Glutamatergic neuron (in vitro differentiated cells): ENCODE measurements around the gene WSB2. TPM values are rescaled to one million over a fixed set of nuclear protein-coding genes. Genes with fewer than 3 reads are reported as not detected.

ENCODE experiments used
- DNase-seq: peaks from one replicate; pipeline ENCODE4 v3.0.0; 2022
- H3K27ac Mint-ChIP-seq: one replicate; pipeline ENCODE4 v1.8.0; 2020; ENCODE audit warnings: mild to moderate bottlenecking, mixed read lengths, inconsistent platforms; ENCODE audit not compliant: unreplicated experiment
- H3K27me3 Mint-ChIP-seq: one replicate; pipeline ENCODE4 v1.8.0; 2020; ENCODE audit warnings: mild to moderate bottlenecking, moderate library complexity, mixed read lengths, inconsistent platforms; ENCODE audit not compliant: unreplicated experiment
- H3K36me3 Mint-ChIP-seq: one replicate; pipeline ENCODE4 v1.8.0; 2020; ENCODE audit warnings: mild to moderate bottlenecking, mixed read lengths, inconsistent platforms; ENCODE audit not compliant: unreplicated experiment
- H3K4me1 Mint-ChIP-seq: one replicate; pipeline ENCODE4 v1.8.0; 2020; ENCODE audit warnings: mild to moderate bottlenecking, low read depth, mixed read lengths, inconsistent platforms; ENCODE audit not compliant: unreplicated experiment
- H3K4me3 Mint-ChIP-seq: one replicate; pipeline ENCODE4 v1.8.0; 2020; ENCODE audit warnings: mild to moderate bottlenecking, mixed read lengths, inconsistent platforms; ENCODE audit not compliant: unreplicated experiment
- H3K9me3 Mint-ChIP-seq: one replicate; pipeline ENCODE4 v1.8.0; 2020; ENCODE audit warnings: mild to moderate bottlenecking, moderate library complexity, mixed read lengths, inconsistent platforms; ENCODE audit not compliant: unreplicated experiment
- total RNA-seq: library from RNA; stranded (reverse); fragmentation: NEBNext Ultra II Directional; extraction: Animal tissue kit (Norgen Biotek cat#: 25700); gene quantifications from one replicate; pipeline ENCODE4 v1.2.1, GENCODE V29; 2021; ENCODE audit not compliant: unreplicated experiment
- TF ChIP-seq, protein P1 (sequence below): fragments of 200-600 bp; sonication (generic); IDR thresholded peaks from one replicate; pipeline ENCODE4 v1.5.0; 2021; ENCODE audit not compliant: partially characterized antibody, unreplicated experiment

Gene WSB2
- total RNA-seq, 1 donor from 2014 or later, result 76.4 TPM

DNA sequence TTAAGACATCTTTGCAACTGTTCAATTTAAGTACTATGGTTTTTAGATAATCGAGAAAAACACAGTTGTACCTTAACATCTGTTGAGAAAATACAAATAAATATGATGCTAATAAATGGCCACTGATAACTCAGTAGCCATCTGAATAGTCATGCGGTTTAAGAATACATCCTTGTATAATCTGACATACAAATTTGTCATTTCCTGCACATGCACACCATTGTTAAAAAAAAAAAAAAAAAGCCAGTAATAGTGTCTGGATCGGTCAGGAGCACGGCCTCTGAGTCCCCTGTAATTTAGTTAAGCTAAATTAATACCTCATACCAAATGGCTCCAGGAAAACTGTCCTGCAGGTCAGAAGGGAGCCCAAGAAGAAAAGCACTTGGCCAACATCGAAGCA, 27.7 kb downstream of the WSB2 start:
- no peaks in the 10 kb centered on the region for H3K4me1 Mint-ChIP-seq
- H3K9me3 Mint-ChIP-seq, result no peaks in the 10 kb centered on the region
- no peak for DNase-seq
- no peak overlapping the region for H3K4me3 Mint-ChIP-seq
- H3K36me3 Mint-ChIP-seq, result no peaks in the 10 kb centered on the region
- TF ChIP-seq, protein P1, sequence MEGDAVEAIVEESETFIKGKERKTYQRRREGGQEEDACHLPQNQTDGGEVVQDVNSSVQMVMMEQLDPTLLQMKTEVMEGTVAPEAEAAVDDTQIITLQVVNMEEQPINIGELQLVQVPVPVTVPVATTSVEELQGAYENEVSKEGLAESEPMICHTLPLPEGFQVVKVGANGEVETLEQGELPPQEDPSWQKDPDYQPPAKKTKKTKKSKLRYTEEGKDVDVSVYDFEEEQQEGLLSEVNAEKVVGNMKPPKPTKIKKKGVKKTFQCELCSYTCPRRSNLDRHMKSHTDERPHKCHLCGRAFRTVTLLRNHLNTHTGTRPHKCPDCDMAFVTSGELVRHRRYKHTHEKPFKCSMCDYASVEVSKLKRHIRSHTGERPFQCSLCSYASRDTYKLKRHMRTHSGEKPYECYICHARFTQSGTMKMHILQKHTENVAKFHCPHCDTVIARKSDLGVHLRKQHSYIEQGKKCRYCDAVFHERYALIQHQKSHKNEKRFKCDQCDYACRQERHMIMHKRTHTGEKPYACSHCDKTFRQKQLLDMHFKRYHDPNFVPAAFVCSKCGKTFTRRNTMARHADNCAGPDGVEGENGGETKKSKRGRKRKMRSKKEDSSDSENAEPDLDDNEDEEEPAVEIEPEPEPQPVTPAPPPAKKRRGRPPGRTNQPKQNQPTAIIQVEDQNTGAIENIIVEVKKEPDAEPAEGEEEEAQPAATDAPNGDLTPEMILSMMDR, result no peak
- no peak overlapping the region for H3K27ac Mint-ChIP-seq
- no peaks in the 10 kb centered on the region for H3K27me3 Mint-ChIP-seq

DNA sequence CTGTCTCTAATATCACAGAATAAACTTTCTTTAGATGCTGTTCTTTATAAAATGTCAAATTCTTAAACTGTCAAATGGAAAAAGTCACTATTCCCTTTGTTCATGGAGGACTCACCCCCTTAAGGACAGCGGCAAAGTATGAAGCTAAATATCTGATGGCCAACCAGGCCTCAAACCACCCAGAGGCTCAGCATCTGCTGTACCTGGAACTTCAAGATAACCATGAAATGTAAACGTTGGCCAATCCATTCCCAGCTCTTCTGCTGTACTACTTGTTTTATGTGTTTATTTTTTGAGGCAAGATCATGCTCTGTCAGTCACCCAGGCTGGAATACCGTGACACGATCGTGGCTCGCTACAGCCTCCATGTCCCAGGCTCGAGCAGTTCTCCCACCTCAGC, 28.8 kb downstream of the WSB2 start:
- Mint-ChIP-seq H3K27ac (no peak overlapping the region), H3K4me1 (no peaks in the 10 kb centered on the region), H3K4me3 (no peak overlapping the region), H3K27me3 (no peaks in the 10 kb centered on the region), H3K9me3 (no peaks in the 10 kb centered on the region), H3K36me3 (no peaks in the 10 kb centered on the region)
- DNase-seq, result no peak
- TF ChIP-seq, protein P1, result no peak

DNA sequence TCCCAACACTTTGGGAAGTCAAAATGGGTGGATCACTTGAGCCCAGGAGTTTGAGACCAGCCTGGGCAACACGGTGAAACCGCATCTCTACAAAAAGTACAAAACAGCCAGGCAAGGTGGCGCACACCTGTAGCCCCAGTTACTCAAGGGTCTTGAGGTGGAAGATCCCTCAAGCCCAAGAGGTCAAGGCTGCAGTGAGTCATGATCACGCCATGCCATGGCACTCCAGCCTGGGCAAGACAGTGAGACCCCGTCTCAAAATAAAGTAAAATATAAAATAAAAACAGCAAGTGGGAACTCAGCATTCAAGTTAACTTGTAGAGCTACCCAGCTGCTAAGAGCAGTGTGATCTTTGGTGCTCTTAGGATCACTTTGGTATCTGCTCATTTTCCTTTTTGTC, 31.8 kb downstream of the WSB2 start:
- Mint-ChIP-seq H3K9me3 (no peaks in the 10 kb centered on the region), H3K4me1 (no peaks in the 10 kb centered on the region), H3K27me3 (peaks cover 3% of the 10 kb centered on the region), H3K4me3 (no peak overlapping the region), H3K27ac (no peak overlapping the region), H3K36me3 (no peaks in the 10 kb centered on the region)
- TF ChIP-seq, protein P1, result no peak
- DNase-seq, result no peak

DNA sequence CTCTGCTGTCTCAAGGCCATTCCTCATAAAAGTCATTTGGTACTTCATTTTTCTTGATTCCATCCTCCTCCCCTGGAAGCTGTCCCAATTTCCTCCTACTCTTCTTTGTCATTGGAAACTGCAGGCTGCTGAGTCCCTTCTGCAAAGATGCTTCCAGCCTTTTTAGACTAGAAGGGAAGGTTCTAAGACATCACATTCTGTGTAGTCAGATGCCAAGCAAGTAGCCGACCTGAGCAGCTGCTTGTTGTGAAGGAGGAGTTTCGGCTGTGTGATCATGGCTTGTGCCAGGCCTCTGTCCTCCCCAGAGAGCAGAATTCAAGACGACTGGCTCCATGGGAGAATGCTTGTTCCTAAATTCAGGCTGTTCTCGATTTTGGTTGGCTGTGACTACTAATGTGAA, 35.8 kb downstream of the WSB2 start:
- Mint-ChIP-seq H3K27me3 (peaks cover 3% of the 10 kb centered on the region), H3K4me1 (no peaks in the 10 kb centered on the region), H3K27ac (no peak overlapping the region), H3K9me3 (no peaks in the 10 kb centered on the region), H3K36me3 (no peaks in the 10 kb centered on the region), H3K4me3 (no peak overlapping the region)
- TF ChIP-seq, protein P1, result no peak
- DNase-seq, result no peak

DNA sequence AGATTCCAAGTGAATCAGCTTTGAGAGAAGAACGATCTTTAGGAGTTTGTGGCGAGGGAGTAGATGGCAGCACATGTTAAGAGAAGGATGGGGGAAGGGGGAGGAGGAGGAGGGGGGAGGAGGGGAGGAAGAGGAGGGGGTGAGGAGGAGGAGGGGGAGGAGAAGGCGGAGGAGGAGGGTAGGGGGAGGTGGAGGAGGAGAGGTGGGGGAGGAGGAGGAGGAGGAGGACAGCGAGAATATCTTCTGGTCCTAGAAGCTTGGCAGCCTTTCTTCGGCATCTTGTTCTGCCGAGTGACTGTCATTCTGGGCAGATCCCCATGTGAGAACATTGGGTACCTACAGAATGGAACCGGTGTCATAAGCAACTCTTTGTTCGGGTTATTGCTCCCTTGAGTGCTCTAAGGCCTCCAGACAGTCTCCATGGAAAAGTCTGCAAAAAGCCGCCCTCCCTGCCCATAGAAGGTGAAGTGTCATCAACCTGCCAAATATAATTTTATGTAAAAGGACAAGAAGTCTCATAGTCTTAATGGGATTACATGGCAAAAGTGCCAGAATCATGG, 37.6 kb downstream of the WSB2 start:
- Mint-ChIP-seq H3K4me1 (no peaks in the 10 kb centered on the region), H3K27ac (no peak overlapping the region), H3K4me3 (no peak overlapping the region), H3K36me3 (no peaks in the 10 kb centered on the region), H3K9me3 (no peaks in the 10 kb centered on the region), H3K27me3 (peaks cover 3% of the 10 kb centered on the region)
- no peak for DNase-seq
- TF ChIP-seq, protein P1, result no peak
